HG03565 (cell line): ENCODE measurements around the gene CNKSR1.
"Not testable (repeated sequence)": the region's sequence is repeated elsewhere in the genome, so short reads cannot be mapped to it uniquely, and the experiment has no call there.

ENCODE experiments used
- ATAC-seq: cut with Tn5 transposase; IDR thresholded peaks from one replicate; pipeline ENCODE4 v1.9.1; 2021; ENCODE audit warnings: mild to moderate bottlenecking, moderate library complexity; ENCODE audit not compliant: unreplicated experiment

The CNKSR1 gene

DNA sequence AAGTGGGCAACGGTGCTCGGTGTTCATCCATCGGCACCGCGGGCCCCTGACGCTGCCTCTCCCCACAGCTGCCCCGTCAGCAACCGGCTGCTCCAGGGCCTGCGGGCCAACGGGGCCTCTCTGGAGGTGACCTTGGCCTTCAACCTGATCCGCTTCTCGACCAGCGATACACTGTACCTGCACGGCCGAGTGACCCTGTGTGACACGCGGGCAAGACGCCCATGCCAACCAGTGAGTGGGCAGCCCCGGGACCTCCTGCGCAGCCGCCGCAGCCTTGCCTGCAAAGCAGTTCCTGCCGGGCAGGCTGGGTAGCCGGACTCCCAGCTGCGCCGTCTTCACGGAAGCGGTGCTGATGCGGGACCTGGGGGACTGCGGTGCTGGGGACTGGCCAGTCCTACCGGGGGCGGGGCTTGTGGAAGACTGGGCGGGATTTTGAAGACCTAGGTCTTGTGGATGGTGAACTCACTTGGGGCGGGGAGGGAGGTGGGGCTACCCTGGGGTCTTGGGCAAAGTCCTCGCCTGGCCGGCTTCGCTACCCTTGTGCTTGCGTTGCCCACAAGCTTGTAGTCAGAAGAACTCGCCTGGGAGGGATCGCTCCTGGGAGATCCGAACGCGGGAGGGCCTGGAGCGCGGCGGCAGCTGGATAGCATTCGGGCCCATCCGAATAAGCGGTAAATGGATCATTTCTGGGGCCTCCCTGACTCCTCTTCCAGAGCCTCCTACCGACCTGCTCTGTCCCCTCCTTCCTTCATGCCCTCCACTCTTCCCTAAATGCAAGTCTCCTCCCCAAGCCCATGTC lies 47.9 kb downstream of the CNKSR1 start:
- no peak for ATAC-seq

DNA sequence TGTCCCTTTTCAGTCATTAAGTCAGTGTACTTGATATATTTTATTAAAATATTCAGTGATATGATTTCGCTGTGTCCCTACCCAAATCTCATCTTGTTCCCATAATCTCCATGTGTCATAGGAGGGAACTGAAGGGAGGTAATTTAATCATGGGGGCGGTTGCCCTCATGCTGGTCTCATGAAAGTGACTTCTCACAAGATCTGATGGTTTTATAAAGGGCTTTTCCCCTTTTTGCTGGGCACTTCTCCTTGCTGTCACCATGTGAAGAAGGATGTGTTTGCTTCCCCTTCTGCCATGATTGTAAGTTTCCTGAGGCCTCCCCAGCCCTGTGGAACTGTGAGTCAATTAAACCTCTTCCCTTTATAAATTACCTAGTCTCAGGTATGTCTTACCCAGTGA lies 53.4 kb downstream of the CNKSR1 start:
- ATAC-seq: not testable (repeated sequence)

DNA sequence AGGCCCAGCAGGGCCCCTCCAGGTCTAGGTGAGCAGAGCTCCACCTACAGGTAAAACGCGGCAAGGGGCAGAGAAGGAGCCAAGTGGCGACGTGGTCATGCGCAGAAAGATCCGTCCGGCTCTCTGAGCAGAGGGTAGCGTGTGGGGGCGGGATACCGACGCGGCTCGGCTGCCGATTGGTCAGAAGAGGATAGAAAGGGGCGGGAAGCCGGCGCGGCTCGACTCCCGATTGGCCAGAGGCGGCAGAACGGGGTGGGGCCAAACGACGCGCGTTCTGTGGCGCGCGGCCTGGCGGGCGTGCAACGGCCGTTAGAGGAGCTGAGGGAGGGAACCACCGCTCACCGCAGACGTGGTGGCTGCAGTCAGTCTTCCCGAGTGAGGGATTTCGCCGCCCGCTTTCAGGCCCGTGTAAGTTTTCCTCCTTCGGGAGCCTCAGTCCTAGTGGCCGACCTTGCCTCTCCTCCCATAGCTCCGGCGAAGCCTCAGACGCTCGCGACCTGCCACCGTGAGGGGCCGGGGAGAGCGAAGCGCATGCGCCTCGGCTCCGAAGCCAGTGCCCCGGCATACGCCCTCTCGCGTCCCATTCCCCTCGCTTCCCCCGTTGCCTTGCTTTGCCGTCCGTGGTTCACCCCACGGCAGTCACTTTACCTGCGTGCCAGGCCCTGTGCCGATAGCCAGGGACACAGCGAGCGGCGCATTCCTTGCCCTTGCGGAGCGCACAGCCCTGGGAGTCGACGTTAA lies 56.8 kb downstream of the CNKSR1 start, which contains the start of gene CEP85:
TSS of gene CEP85 (plus strand) at position 298 of the 741 bp plus-strand sequence. CDS start 5,584 bp downstream, outside the sequence.
- peak; percentile 81 for ATAC-seq

DNA sequence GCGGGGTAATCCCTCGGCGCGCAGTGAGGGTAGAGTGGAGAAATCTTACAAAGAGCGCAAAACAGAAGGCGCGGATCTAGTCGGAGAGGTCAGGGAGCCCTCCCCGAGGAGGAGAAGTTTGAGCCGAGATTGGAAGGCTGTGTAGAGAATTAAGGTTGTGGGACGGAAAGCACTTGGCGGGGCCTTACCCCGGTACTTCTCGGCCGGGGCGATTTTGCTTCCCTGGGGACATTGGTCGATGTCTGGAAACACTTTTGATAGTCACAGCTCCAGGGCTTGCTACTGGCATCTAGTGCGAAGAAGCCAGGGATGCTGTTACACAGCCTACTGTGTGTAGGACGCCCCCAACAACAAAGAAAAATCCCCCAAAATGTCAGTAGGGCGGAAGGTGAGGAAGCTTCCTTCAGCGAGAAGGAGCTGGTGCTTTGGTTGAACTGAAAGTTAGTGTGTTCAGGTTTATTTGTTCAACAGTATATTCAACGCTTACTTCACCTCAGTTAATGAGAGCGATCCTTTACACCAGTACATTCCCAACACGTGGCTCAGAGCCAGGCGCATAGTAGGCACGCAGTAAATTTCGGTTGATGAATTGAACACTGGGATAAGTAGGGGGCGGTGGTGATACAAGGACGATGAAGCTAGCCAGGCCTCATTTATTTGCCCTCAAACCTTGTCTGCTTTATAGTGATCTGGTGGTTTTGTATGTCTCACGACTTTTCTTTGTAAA lies 57.5 kb downstream of the CNKSR1 start:
- no peak for ATAC-seq

DNA sequence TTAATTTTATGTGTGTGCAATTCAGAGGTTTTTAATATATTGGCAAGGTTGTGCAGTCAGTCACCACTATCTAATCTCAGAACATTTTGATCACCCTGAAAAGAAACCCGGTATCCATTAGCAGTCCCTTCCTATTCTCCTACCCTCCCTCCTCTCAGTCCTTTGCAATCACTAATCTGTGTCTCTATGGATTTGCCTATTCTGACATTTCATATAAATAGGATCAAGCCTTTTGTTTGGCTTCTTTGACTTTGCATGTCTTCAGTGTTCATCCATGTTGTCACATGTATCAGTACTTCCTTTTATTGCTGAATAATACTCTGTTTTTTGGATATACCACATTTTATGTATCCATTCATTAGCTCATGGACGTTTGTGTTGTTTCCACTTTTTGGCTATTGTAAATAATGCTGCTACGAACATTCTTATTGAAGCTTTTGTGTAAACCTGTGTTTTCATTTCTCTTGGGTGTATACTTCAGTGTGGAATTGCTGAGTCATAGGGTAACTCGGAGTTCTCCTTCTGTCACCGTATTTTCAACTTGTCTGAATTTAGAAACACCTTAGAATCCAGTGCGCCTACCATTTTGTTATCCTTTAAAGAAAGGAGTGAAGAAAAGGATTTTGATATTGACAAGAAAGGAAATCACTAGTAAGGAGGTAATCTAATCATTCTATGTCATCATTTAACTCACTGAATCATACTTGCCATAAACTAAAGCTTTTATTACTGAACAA lies 60.1 kb downstream of the CNKSR1 start:
- ATAC-seq: no peak
